HCT116 (cell line): ENCODE measurements around the gene LMX1A.

Experiments used
- EGR1 ChIP-seq: IDR thresholded peaks from 2 replicates; pipeline ENCODE4 v1.6.1; 2012; ENCODE audit warnings: low read depth
- ELF1 ChIP-seq: IDR thresholded peaks from 2 replicates; pipeline ENCODE4 v1.6.1; 2012; ENCODE audit warnings: low read depth, borderline replicate concordance
- EZH2 ChIP-seq: fragments of 200-600 bp; sonication (generic); IDR thresholded peaks from 2 replicates; pipeline ENCODE4 v1.6.1; 2017; ENCODE audit warnings: antibody characterized with exemption, mixed run types
- JUND ChIP-seq: IDR thresholded peaks from 2 replicates; pipeline ENCODE4 v1.6.1; 2012
- POLR2A ChIP-seq: IDR thresholded peaks from 2 replicates; pipeline ENCODE4 v1.7.0; 2011; ENCODE audit warnings: borderline replicate concordance; ENCODE audit not compliant: insufficient read depth, insufficient read length; ENCODE audit errors: extremely low read depth
- POLR2AphosphoS5 ChIP-seq: IDR thresholded peaks from 2 replicates; pipeline ENCODE4 v1.6.1; 2011; ENCODE audit warnings: mild to moderate bottlenecking, low read depth, low read length, moderate library complexity
- RAD21 ChIP-seq: IDR thresholded peaks from 2 replicates; pipeline ENCODE4 v1.6.1; 2012; ENCODE audit warnings: low read depth, mild to moderate bottlenecking
- SP1 ChIP-seq: IDR thresholded peaks from 2 replicates; pipeline ENCODE4 v1.6.1; 2012; ENCODE audit warnings: low read depth
- TF ChIP-seq, protein P1 (sequence below), 3 experiments: fragments of 200-600 bp in 1 of 3; sonication (generic) in 1 of 3; IDR thresholded peaks in 2 of 3; conservative IDR thresholded peaks in 1 of 3; 2 replicates each; pipeline ENCODE4 v1.5.1; 2012 to 2017; ENCODE audit warnings: low read depth in 2 of 3, low read length in 2 of 3, antibody characterized with exemption in 1 of 3, borderline replicate concordance in 1 of 3, control low read depth in 1 of 3, mild to moderate bottlenecking in 1 of 3, mixed read lengths in 1 of 3, mixed run types in 1 of 3, moderate library complexity in 1 of 3; ENCODE audit not compliant: insufficient read depth in 1 of 3

DNA sequence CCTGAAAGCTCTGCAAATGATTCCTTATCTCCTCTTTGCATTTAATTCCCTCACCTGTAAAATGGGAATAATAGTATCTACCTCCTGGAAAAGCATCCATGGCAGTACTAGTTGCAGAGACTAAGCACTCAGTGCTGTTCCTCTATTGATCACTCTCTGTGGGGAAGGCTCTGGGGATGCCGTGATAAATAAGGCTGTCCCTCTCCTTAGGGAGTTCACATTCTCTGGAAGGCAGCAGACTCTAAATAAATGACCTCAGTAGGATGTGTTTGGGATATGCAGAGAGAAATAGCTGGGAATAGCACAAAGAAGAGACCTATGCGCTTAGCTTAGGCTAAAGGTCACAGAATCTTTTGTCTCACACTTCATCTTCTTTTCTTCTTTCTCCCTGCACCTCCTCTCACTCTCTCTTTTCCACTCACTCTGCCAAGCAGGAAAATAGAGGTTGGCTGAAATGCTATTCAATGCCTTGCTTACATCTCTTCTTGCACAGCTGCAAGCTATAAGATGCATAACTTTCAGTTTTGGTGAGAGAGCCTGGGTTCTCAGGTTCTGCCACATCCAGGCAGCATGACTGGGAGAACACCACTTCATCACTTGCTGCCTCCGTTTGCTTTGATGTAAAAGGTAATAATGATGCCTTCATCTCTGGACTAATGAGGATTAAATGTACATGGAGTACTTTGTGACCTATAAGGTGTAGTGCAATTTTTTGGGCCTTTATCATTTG, 101.5 kb downstream of the LMX1A start:
- TF ChIP-seq POLR2A (no peak), POLR2AphosphoS5 (no peak), JUND (no peak), EZH2 (no peak), EGR1 (no peak), ELF1 (no peak), RAD21 (no peak), SP1 (no peak)
- TF ChIP-seq, protein P1, sequence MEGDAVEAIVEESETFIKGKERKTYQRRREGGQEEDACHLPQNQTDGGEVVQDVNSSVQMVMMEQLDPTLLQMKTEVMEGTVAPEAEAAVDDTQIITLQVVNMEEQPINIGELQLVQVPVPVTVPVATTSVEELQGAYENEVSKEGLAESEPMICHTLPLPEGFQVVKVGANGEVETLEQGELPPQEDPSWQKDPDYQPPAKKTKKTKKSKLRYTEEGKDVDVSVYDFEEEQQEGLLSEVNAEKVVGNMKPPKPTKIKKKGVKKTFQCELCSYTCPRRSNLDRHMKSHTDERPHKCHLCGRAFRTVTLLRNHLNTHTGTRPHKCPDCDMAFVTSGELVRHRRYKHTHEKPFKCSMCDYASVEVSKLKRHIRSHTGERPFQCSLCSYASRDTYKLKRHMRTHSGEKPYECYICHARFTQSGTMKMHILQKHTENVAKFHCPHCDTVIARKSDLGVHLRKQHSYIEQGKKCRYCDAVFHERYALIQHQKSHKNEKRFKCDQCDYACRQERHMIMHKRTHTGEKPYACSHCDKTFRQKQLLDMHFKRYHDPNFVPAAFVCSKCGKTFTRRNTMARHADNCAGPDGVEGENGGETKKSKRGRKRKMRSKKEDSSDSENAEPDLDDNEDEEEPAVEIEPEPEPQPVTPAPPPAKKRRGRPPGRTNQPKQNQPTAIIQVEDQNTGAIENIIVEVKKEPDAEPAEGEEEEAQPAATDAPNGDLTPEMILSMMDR (IDR thresholded peaks at IDR 0.05 in 2 of 3, conservative IDR thresholded peaks at IDR 0.05 in 1 of 3; ENCODE audit: borderline replicate concordance in 1 of 3, insufficient read depth in 1 of 3, low read depth in 2 of 3, low read length in 2 of 3) = no peak
